Subcutaneous adipose tissue (tissue), 4 donors: ENCODE results near the gene GCK. TPM values are rescaled to one million over a fixed set of nuclear protein-coding genes. Genes with fewer than 3 reads are reported as not detected.

Experiments used
- total RNA-seq, 4 donors: library from RNA; depleted of rRNA; stranded (reverse); fragments of >200 nt; gene quantifications; one replicate each; pipeline ENCODE4 v1.1.0, GENCODE V29; 2016
- TF ChIP-seq, protein P1 (sequence below): fragments of 450-650 bp; IDR thresholded peaks from one replicate; pipeline ENCODE4 v1.5.1; 2016; ENCODE audit warnings: low read depth, mild to moderate bottlenecking, control low read depth, antibody characterized with exemption, moderate library complexity

GCK gene
- total RNA-seq, 4 donors from 2014 or later: 0.22 to 8.1 (median 0.85) TPM; not detected in 1

DNA sequence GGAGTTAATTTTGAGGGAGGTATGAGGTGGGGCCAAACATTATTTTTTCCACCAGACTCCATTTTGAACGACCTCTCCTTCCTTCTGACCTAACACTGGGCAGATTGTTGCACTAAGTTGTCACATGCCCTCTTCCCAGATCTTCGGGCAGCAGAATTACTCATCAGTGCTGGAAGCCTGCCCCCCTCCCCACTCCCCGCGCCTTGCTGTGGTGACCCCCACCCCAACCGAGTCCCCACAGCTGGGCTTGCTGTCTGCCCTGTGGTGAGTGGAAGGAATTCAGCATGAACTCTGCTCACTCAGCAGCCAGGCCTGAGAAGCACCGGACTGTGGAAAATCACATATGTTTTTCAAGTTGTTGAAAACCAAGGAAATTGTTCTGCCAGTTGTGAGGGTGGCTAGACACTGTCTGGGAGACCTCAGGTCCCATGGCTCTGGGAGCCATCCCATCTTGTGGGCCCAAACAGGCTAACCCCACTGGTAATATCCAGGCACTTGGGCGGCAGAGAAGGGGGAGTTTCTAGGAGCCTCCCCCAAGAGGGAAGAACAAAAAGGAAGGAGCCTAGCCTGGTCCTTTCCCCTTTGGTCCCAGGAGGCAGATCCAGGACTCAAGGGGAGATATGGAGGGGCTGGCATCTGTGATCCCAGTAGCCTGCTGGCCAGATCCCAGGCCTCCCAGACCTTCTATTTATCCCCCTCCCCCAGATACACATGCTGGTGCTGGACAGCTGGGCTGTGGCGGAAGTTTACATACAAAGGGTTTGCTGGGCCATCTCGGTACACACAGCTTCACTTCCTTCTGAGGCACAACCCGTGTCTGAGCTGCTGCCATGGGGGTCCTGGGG lies 88.6 kb downstream of the GCK start:
- TF ChIP-seq, protein P1, sequence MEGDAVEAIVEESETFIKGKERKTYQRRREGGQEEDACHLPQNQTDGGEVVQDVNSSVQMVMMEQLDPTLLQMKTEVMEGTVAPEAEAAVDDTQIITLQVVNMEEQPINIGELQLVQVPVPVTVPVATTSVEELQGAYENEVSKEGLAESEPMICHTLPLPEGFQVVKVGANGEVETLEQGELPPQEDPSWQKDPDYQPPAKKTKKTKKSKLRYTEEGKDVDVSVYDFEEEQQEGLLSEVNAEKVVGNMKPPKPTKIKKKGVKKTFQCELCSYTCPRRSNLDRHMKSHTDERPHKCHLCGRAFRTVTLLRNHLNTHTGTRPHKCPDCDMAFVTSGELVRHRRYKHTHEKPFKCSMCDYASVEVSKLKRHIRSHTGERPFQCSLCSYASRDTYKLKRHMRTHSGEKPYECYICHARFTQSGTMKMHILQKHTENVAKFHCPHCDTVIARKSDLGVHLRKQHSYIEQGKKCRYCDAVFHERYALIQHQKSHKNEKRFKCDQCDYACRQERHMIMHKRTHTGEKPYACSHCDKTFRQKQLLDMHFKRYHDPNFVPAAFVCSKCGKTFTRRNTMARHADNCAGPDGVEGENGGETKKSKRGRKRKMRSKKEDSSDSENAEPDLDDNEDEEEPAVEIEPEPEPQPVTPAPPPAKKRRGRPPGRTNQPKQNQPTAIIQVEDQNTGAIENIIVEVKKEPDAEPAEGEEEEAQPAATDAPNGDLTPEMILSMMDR: no peak

DNA sequence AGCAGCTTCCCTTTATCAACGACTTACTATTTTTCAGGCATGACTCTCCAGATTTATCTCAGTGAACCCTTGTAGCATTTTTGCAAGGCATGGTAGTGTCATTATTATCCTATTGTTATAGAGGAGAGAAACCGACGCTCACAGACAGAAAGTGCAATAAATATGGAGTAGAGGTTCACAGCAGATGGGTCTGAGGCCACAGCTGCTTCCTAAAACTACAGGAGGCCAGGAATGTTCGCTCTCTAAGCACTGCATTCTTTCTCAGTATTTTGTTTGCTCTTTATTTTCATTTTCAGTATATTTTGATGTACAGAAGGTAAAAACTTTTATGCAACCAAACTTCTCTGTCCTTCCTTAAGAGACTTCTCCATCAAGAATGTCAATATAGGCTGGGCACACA lies 89.6 kb downstream of the GCK start:
- TF ChIP-seq, protein P1: no peak

DNA sequence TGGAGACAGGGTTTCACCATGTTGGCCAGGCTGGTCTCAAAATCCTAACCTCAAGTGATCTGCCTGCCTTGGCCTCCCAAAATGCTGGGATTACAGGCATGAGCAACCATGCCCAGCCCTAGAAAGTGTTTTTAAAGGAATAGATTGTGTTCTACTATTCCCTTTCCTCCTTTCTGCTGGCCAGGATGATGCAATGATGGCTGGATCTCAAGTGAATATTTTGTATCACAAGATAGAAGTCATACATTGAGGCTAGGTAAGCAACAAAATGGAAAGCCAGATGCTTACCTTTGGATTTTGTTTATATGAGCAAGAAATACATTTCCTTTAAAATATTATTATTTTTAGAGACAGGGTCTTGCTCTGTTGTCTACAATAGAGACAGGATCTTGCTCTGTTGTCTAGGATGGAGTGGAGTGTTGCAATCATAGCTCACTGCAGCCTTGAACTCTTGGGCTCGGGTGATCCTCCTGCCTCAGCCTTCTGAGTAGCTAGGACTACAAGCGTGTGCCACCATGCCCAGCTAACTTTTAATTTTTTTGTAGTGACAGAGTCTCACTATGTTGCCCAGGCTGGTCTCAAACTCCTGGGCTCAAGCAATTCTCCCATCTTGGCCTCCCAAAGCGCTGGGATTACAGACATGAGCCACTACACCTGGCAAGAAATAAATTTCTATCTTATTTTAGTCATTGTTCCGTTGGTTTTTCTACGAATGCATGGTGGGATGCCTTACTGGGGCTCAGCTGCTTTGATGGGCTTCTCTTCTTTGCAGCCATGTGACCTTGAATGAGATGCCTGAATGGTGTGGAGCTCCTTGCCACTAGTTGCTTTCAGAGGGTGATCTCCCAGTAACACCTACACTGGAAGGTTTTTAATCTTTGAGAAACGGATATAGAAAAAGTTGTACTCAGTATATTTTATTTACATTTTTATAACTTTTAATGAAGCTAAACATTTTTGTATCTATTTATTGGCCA lies 90.9 kb downstream of the GCK start:
- TF ChIP-seq, protein P1: no peak

DNA sequence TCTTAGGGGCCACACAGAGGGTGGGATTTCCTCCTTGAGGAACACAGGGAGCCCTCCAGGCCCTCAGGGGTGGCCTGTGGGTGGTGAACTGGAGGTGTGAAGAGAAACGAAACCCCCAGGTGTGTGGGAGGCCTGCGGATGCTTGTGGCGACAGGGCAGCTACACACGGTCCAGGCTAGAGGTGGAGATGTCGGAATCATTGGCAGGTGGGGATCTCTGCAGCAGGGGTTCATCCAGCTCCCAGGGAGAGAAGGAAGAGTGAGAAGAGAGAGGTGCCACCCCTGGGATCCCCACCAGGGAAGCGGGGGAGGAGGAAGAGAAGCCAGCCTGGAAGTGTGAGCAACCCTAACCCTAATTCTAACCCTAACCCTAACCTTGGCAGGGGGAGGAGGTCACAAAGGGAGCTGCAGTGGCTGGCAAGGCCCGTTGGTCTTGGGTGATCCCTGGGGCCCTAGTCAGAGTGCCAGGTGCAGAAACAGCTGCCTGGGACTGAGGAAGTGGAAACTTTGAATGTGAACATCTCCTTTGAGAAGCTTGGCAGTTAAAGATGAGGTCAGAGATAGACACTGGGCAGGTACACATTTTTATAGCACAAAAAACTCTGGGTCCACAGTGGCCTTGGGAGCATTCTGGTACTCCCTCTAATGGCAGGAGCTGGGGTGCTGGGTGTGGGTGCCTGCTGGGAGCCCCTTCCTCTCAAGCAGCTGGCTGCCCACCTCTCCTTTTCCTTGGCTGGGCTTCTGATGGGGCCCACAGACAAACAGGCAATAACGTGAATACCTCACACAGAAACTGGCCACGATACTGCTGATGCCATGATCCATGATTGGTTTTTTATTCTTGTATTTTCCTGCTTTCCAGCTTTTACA lies 91.9 kb downstream of the GCK start:
- TF ChIP-seq, protein P1: no peak

DNA sequence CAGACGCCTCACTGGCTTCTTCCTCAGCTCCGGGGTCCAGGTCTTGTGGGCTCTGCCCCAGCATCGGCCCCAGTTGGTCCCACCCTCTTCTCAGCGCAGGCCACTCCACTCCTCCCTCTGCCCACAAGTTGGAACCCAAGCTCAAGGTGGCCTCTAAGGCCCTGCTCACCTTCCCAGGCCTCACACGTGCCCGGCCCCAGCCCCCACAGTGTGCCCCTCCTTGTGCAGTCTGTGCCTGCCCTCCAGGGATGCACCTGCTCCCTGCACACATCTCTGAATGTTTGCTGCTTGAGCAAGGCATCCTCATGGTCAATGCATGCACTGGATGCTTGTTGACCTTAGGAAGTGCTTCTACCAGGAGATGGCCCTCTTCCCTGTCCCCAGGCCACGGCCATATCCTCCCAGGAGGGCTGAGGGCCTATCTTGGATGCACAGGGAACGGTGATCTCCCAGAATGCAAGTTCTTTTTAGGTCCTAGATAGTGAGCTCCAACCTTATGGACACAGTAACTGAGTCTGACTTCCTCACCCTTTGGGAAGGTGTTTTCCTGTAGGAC lies 92.8 kb downstream of the GCK start:
- TF ChIP-seq, protein P1: no peak

DNA sequence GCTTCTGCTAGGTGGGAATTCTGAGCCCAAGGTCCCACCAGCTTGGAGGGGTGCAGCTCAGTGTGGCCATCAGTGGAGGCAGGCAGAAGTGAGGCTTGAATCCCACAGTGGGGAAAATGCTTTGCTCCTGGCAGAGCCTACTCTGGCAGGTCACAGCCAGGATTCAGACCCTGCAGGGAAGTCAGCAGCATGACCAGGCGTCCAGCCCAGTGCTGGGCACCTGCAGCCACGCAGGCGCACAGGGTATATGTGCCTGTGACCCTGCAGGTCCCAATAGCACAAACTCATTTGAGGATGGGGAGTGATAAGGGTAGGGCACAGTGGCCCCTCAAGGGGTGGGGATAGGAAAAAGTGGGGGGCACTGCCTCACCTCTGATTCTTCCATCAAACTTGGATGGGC lies 93.5 kb downstream of the GCK start:
- TF ChIP-seq, protein P1: no peak
